ENCODE data around the gene BDH1. TPM values are rescaled to one million over a fixed set of nuclear protein-coding genes. Genes with fewer than 3 reads are reported as not detected.

The BDH1 gene
- 16.7 and 22.8 TPM in 2 replicates for total RNA-seq (2014; rRNA removed; shearing (Covaris generic))

GRCh38 chr3:197555281-197556261 is at the start of gene BDH1:
Gene BDH1 (minus strand): TSS chr3:197555968. CDS start chr3:197546443, 9,525 bp downstream.

Small RNAs within 50 kb of the gene (small RNA-seq; reads per million reads assigned to genes)
- not detected for gene AC132008.1

Other genes starting within 250 kb of the BDH1 start
- gene RUBCN, start 180.9 kb upstream of the BDH1 start, total RNA-seq (2014; rRNA removed; shearing (Covaris generic)): 12.8 and 13.5 TPM in 2 replicates
- gene FYTTD1, start 193.9 kb upstream of the BDH1 start, total RNA-seq (2014; rRNA removed; shearing (Covaris generic)): 48.4 and 58.2 TPM in 2 replicates
- 24.5 and 53.9 TPM in 2 replicates for gene LRCH3, start 235.3 kb upstream of the BDH1 start, total RNA-seq (2014; rRNA removed; shearing (Covaris generic))